Measurements from ENCODE around the gene CPVL. TPM values are rescaled to one million over a fixed set of nuclear protein-coding genes. Genes with fewer than 3 reads are reported as not detected.

Gene CPVL
- total RNA-seq, 6 experiments from 2014 or later: 6.2 to 23.4 (median 8.8) TPM

GRCh38 chr7:29147821-29148220 is 1.5 kb upstream of the CPVL start:
- TF ChIP-seq, protein P1, sequence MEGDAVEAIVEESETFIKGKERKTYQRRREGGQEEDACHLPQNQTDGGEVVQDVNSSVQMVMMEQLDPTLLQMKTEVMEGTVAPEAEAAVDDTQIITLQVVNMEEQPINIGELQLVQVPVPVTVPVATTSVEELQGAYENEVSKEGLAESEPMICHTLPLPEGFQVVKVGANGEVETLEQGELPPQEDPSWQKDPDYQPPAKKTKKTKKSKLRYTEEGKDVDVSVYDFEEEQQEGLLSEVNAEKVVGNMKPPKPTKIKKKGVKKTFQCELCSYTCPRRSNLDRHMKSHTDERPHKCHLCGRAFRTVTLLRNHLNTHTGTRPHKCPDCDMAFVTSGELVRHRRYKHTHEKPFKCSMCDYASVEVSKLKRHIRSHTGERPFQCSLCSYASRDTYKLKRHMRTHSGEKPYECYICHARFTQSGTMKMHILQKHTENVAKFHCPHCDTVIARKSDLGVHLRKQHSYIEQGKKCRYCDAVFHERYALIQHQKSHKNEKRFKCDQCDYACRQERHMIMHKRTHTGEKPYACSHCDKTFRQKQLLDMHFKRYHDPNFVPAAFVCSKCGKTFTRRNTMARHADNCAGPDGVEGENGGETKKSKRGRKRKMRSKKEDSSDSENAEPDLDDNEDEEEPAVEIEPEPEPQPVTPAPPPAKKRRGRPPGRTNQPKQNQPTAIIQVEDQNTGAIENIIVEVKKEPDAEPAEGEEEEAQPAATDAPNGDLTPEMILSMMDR (IDR thresholded peaks at IDR 0.05): no peak
- no peak for TF ChIP-seq POLR2A (IDR thresholded peaks at IDR 0.05)
- Histone ChIP-seq H3K27ac (no peak overlapping the region), H3K4me3 (no peak overlapping the region), H3K4me1 (peaks cover 0 to 6% (median 0%) of the 10 kb centered on the region in 4 donors), H3K9me3 (no peaks in the 10 kb centered on the region), H3K36me3 (no peaks in the 10 kb centered on the region), H3K27me3 (no peaks in the 10 kb centered on the region)
- DNase-seq: no peak
- ATAC-seq: peak in 3 of 4 donors; percentile 8 to 16 (median 15)
- WGBS (ENCODE audit: insufficient coverage, low coverage, low lambda C conversion rate, missing lambda C conversion rate): no CpG with 5 or more reads among the region's 4 CpGs
- intact Hi-C loops (cut with DNase I): no loop called here

- Histone ChIP-seq H3K36me3 (no peaks in the 10 kb centered on the region), H3K4me3 (peak overlapping the region; percentile 34 to 48 (median 47)), H3K27ac (peak overlapping the region in 1 of 3 donors; percentile 6), H3K27me3 (no peaks in the 10 kb centered on the region), H3K9me3 (no peaks in the 10 kb centered on the region), H3K4me1 (peaks cover 0 to 6% (median 0%) of the 10 kb centered on the region in 4 donors)
- peak in 2 of 3 donors; percentile 45 to 48 for DNase-seq
- peak; percentile 62 to 77 (median 76) for ATAC-seq
- 12% methylated on average over 14 of the region's 14 CpGs for whole genome bisulfite sequencing (ENCODE audit: insufficient coverage, low coverage, low lambda C conversion rate, missing lambda C conversion rate)
- intact Hi-C loops (cut with DNase I): no loop called here
- TF ChIP-seq, protein P1 (IDR thresholded peaks at IDR 0.05): peak in 1 of 4 donors; percentile 17
- no peak for TF ChIP-seq POLR2A (IDR thresholded peaks at IDR 0.05)
These were observed 712 bp upstream of the CPVL start for GRCh38 chr7:29146888-29147609.

GRCh38 chr7:29145553-29146056 is 732 bp downstream of the CPVL start:
- intact Hi-C loops (cut with DNase I): no loop called here
- peaks cover 0 to 14% (median 0%) of the 10 kb centered on the region in 4 donors for H3K4me1 ChIP-seq
- no peaks in the 10 kb centered on the region for H3K9me3 ChIP-seq
- TF ChIP-seq POLR2A (IDR thresholded peaks at IDR 0.05): no peak
- TF ChIP-seq, protein P1 (IDR thresholded peaks at IDR 0.05): no peak
- H3K27ac ChIP-seq: peak overlapping the region in 1 of 3 donors; percentile 54
- DNase-seq (no peak), ATAC-seq (no peak)
- H3K4me3 ChIP-seq: peak overlapping the region; percentile 34 to 48 (median 47)
- H3K27me3 ChIP-seq: no peaks in the 10 kb centered on the region
- WGBS (ENCODE audit: insufficient coverage, low coverage, low lambda C conversion rate, missing lambda C conversion rate): 14% methylated on average over 8 of the region's 8 CpGs
- H3K36me3 ChIP-seq: no peaks in the 10 kb centered on the region

DNA sequence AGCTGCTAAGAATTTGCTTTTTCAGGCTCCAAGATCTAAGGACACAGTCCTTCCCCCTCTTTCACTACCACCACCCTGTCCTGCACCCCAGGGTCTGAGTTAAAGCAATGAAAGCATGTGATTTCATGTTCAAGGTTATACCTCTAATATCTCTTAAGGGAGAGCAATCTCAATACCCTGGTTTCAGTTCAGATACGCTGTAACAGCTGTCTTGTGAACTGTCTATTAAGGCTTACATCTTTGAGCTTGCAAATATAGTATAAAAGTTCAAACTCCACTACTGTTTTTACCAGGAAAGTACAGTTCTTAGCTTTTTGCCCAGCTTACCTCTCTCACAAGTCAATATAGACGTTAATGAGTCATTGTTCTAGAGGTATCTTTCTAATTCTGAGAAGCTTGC is 2.6 kb downstream of the CPVL start:
- Histone ChIP-seq H3K27ac (no peak overlapping the region), H3K36me3 (no peaks in the 10 kb centered on the region), H3K4me1 (peaks cover 0 to 18% (median 0%) of the 10 kb centered on the region in 4 donors), H3K27me3 (no peaks in the 10 kb centered on the region), H3K4me3 (no peak overlapping the region), H3K9me3 (no peaks in the 10 kb centered on the region)
- DNase-seq (no peak), ATAC-seq (no peak)
- 67% methylated on average over 1 of the region's 2 CpGs for WGBS (ENCODE audit: insufficient coverage, low coverage, low lambda C conversion rate, missing lambda C conversion rate)
- TF ChIP-seq, protein P1 (IDR thresholded peaks at IDR 0.05): no peak
- no peak for TF ChIP-seq POLR2A (IDR thresholded peaks at IDR 0.05)
- intact Hi-C loops (cut with DNase I): no loop called here
